GM12878 (cell line): Measurements from ENCODE around the gene DEK.
"Not testable (repeated sequence)": the region's sequence is repeated elsewhere in the genome, so short reads cannot be mapped to it uniquely, and the experiment has no call there.

ENCODE experiments used
- CREB1 ChIP-seq: IDR thresholded peaks from 2 replicates; pipeline ENCODE4 v1.6.1; 2012; ENCODE audit warnings: low read depth, mild to moderate bottlenecking, inconsistent platforms
- DPF2 ChIP-seq: fragments of 450-650 bp; IDR thresholded peaks from 2 replicates; pipeline ENCODE4 v1.6.1; 2017; ENCODE audit warnings: mild to moderate bottlenecking
- POLR2A ChIP-seq: IDR thresholded peaks from 2 replicates; pipeline ENCODE4 v1.6.1; 2011; ENCODE audit warnings: low read depth, mild to moderate bottlenecking, low read length
- POLR2AphosphoS2 ChIP-seq: IDR thresholded peaks from 2 replicates; pipeline ENCODE4 v1.6.1; 2011; ENCODE audit warnings: low read depth, mild to moderate bottlenecking, low read length, improper control_type of control experiment, moderate library complexity
- PRDM15 ChIP-seq: fragments of 450-650 bp; formaldehyde crosslinking; IDR thresholded peaks from 2 replicates; pipeline ENCODE4 v1.4.0; 2020; ENCODE audit warnings: mild to moderate bottlenecking, moderate library complexity
- SP1 ChIP-seq: IDR thresholded peaks from one replicate; pipeline ENCODE4 v1.6.1; 2011; ENCODE audit warnings: low read depth, low read length
- ZNF384 ChIP-seq: IDR thresholded peaks from 2 replicates; pipeline ENCODE4 v1.6.1; 2012; ENCODE audit warnings: low read depth, mild to moderate bottlenecking, low read length, improper control_type of control experiment, borderline replicate concordance
- TF ChIP-seq, protein P1 (sequence below): IDR thresholded peaks from 2 replicates; pipeline ENCODE4 v1.6.1; 2012; ENCODE audit warnings: low read length, inconsistent platforms
- TF ChIP-seq, protein P2 (sequence below), 3 experiments: IDR thresholded peaks in 2 of 3; conservative IDR thresholded peaks in 1 of 3; 2 replicates each; pipeline ENCODE4 v1.5.1; 2011; ENCODE audit warnings: low read depth in 3 of 3, low read length in 3 of 3, mild to moderate bottlenecking in 3 of 3, control low read depth in 2 of 3, moderate library complexity in 2 of 3, inconsistent platforms in 1 of 3, mixed read lengths in 1 of 3; ENCODE audit not compliant: control insufficient read depth in 2 of 3, insufficient read depth in 1 of 3; ENCODE audit errors: extremely low read depth in 1 of 3
- TF ChIP-seq, protein P3 (sequence below): IDR thresholded peaks from 2 replicates; pipeline ENCODE4 v1.6.1; 2011; ENCODE audit warnings: low read depth, low read length, improper control_type of control experiment, borderline replicate concordance
- TF ChIP-seq, protein P4 (sequence below): fragments of 450-650 bp; IDR thresholded peaks from 2 replicates; pipeline ENCODE4 v1.6.1; 2017; ENCODE audit warnings: mild to moderate bottlenecking, low read depth, inconsistent platforms; ENCODE audit not compliant: poor library complexity, severe bottlenecking
- TF ChIP-seq, protein P5 (sequence below): IDR thresholded peaks from 2 replicates; pipeline ENCODE4 v1.6.1; 2012; ENCODE audit warnings: low read depth, low read length, improper control_type of control experiment

GRCh38 chr6:18176198-18176597 is 88.1 kb downstream of the DEK start:
- TF ChIP-seq POLR2A; PRDM15 (CRISPR knock-in tag); ZNF384; CREB1; DPF2; SP1; POLR2AphosphoS2: not testable (repeated sequence)
- TF ChIP-seq, protein P1, sequence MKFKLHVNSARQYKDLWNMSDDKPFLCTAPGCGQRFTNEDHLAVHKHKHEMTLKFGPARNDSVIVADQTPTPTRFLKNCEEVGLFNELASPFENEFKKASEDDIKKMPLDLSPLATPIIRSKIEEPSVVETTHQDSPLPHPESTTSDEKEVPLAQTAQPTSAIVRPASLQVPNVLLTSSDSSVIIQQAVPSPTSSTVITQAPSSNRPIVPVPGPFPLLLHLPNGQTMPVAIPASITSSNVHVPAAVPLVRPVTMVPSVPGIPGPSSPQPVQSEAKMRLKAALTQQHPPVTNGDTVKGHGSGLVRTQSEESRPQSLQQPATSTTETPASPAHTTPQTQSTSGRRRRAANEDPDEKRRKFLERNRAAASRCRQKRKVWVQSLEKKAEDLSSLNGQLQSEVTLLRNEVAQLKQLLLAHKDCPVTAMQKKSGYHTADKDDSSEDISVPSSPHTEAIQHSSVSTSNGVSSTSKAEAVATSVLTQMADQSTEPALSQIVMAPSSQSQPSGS = not testable (repeated sequence)
- TF ChIP-seq, protein P2, sequence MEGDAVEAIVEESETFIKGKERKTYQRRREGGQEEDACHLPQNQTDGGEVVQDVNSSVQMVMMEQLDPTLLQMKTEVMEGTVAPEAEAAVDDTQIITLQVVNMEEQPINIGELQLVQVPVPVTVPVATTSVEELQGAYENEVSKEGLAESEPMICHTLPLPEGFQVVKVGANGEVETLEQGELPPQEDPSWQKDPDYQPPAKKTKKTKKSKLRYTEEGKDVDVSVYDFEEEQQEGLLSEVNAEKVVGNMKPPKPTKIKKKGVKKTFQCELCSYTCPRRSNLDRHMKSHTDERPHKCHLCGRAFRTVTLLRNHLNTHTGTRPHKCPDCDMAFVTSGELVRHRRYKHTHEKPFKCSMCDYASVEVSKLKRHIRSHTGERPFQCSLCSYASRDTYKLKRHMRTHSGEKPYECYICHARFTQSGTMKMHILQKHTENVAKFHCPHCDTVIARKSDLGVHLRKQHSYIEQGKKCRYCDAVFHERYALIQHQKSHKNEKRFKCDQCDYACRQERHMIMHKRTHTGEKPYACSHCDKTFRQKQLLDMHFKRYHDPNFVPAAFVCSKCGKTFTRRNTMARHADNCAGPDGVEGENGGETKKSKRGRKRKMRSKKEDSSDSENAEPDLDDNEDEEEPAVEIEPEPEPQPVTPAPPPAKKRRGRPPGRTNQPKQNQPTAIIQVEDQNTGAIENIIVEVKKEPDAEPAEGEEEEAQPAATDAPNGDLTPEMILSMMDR (IDR thresholded peaks at IDR 0.05 in 2 of 3, conservative IDR thresholded peaks at IDR 0.05 in 1 of 3; ENCODE audit: control insufficient read depth in 2 of 3, extremely low read depth in 1 of 3, insufficient read depth in 1 of 3, low read depth in 3 of 3, low read length in 3 of 3) = not testable (repeated sequence)
- TF ChIP-seq, protein P3, sequence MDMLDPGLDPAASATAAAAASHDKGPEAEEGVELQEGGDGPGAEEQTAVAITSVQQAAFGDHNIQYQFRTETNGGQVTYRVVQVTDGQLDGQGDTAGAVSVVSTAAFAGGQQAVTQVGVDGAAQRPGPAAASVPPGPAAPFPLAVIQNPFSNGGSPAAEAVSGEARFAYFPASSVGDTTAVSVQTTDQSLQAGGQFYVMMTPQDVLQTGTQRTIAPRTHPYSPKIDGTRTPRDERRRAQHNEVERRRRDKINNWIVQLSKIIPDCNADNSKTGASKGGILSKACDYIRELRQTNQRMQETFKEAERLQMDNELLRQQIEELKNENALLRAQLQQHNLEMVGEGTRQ = not testable (repeated sequence)
- TF ChIP-seq, protein P4, sequence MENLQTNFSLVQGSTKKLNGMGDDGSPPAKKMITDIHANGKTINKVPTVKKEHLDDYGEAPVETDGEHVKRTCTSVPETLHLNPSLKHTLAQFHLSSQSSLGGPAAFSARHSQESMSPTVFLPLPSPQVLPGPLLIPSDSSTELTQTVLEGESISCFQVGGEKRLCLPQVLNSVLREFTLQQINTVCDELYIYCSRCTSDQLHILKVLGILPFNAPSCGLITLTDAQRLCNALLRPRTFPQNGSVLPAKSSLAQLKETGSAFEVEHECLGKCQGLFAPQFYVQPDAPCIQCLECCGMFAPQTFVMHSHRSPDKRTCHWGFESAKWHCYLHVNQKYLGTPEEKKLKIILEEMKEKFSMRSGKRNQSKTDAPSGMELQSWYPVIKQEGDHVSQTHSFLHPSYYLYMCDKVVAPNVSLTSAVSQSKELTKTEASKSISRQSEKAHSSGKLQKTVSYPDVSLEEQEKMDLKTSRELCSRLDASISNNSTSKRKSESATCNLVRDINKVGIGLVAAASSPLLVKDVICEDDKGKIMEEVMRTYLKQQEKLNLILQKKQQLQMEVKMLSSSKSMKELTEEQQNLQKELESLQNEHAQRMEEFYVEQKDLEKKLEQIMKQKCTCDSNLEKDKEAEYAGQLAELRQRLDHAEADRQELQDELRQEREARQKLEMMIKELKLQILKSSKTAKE = not testable (repeated sequence)
- TF ChIP-seq, protein P5, sequence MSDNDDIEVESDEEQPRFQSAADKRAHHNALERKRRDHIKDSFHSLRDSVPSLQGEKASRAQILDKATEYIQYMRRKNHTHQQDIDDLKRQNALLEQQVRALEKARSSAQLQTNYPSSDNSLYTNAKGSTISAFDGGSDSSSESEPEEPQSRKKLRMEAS = not testable (repeated sequence)
